GM19467 (cell line): ENCODE data around the gene FAM114A1.

Source experiments
- ATAC-seq: cut with Tn5 transposase; IDR thresholded peaks from one replicate; pipeline ENCODE4 v1.9.1; 2021; ENCODE audit warnings: mild to moderate bottlenecking, moderate library complexity; ENCODE audit not compliant: unreplicated experiment

The FAM114A1 gene

DNA sequence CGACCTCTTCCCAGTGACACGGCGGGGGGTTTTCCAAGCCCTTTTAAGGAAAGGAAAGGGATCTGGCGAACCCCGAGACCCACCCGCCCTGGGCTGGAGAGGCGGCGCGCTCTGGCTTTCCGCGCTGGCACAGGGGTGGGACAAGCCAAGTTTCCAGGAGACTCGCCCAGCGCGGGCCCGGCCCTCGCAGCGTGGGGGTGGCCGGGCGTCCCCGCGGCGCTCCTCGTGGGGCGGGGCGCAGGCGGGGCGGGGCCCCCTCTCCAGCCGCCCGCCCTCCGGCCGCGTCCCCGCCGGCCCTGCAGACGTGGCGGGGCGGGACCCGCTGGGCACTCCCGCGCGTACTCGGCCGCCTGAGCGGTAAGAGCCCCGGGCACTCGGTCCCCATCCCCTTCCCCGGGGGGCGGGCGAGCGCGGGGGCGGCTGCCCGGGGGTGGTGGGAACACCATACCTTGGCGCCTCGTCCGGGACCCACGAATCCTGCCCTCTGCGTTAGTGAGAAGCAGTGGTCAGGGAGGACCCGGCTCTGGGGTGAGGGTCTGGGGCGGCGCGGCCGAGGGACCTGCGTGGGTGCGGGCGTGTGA, at the start of gene FAM114A1:
Gene FAM114A1 (plus strand): TSS at position 329 of the 581 bp plus-strand sequence. CDS start 10,273 bp downstream, outside the sequence.
- peak; percentile 78 for ATAC-seq

DNA sequence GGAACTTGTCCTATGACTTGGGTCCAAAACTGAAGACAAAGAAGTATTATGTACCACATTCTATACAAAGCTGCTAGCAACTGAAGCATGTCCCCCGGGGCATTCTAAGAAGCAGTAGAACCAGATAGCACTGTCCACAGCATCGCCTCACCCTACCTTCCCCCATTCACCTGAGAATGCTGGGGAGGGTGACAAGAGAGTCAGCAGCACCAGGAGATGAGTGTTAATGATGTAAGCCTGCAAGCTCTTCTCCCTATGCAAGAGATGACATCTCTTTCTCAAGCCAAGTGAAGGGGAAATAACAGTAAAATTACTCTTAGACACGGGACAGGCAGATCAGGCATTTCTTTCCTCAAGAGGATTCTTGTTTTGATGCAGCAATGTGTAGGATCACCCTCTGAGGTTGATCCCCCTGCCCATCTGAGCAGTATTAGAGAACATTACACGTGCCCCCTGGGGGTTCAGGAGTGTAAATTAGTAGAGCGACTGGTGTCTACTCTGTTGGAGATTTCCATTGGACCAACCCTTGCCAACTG, 49.1 kb upstream of the FAM114A1 start:
- no peak for ATAC-seq

DNA sequence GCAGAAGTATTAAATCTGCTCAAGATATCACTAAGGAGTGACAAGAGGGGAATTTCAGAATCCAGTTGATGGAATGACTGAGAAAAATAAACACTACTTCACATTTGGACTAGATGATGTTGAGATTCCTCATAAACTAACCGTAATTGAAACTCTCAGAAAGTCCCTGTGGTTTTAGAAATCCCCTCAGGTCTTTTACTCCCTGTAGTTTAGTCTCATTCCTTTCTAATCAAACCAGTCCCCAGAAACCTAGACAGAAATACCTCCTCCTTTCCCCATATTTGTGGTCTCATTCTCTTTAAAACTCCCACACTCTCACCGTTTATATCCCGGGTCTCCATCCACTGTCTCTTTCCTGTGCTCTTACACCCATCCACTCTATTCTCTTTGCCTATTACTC, 48.0 kb upstream of the FAM114A1 start:
- no peak for ATAC-seq

GRCh38 chr4:38820329-38821061, 47.1 kb upstream of the FAM114A1 start:
- ATAC-seq, result peak; percentile 57

DNA sequence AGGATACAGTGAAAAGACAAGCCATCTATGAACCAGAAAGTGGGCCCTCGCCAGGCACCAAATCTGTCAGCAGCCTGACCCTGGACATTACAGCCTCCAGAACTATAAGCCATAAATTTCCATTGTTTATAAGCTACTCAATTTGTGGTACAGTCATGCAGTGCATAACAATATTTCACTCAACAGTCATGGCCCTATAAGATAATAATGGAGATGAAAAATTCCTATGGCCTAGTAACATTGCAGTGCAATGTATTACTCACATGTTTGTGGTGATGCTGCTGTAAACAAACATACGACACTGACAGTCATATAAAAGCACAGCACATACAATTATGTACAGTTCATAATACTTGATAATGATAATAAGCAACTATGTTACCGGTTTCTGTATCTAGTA, 45.9 kb upstream of the FAM114A1 start:
- no peak for ATAC-seq

GRCh38 chr4:38822748-38823303, 44.8 kb upstream of the FAM114A1 start:
- no peak for ATAC-seq

GRCh38 chr4:38823766-38824165, 43.8 kb upstream of the FAM114A1 start:
- no peak for ATAC-seq

- no peak for ATAC-seq
These were observed 38.4 kb upstream of the FAM114A1 start for GRCh38 chr4:38829237-38829636.

GRCh38 chr4:38831653-38832052, 36.0 kb upstream of the FAM114A1 start:
- ATAC-seq, result no peak

- no peak for ATAC-seq
These were observed 35.4 kb upstream of the FAM114A1 start for GRCh38 chr4:38832206-38832605.

DNA sequence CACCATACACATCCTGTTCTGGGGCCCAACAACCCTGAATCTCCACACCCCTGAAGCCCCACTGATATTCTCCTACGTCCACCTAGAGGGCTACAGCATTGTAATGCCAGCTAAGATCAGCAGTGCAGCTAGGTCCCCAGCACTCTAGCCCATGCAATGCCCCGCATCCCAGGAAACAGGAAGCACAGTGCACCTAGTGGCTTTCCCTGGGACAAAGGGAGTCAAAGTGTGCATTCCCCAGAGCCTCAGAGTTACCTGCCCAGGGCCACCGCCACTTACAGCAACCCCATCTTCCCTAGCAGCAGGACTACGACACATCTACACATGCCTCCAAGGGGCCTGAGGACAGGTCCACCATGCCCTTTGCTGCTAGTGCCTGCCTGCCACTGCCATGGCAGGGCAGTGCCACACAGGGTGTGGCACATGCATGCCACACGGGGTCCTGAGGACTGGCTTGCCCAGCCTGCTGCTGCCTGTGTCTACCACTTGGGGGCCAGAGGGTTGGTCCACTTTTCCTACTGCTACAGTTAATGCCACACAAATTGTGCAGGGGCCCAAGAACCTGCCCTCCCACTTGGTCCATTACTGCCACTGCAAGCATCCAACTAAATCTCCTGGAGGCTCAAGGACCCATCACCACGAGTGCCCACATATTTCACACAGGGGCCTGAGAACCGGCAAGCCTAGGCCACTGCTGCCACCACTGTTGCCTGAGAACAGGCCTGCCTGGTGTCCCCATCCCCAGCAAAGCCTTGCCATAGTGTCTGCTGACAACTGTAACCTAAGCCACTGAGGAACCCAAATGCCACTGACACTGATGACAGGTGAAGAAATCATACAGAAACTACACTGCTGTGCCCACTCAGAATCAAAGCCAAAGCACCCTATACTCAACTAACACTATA, 34.7 kb upstream of the FAM114A1 start:
- ATAC-seq, result no peak

DNA sequence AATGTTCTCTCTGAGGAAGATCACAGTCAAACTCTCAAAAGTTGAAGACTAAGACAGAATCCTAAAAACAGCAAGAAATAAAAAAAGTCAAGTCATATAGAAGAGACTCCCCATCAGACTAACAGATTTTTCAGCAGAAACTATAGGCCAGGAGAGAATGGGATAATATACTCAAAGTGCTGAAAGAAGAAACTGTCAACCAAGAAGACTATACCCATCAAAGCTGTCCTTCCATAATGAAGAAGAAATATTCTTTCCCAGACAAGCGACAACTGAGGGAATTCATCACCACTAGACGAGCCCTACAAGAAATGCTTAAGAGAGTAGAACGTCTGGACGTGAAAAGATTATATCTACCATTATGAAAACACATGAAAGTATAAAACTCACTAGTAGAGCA, 33.0 kb upstream of the FAM114A1 start:
- no peak for ATAC-seq

- ATAC-seq, result no peak
These were observed 30.3 kb upstream of the FAM114A1 start for GRCh38 chr4:38837334-38837733.

DNA sequence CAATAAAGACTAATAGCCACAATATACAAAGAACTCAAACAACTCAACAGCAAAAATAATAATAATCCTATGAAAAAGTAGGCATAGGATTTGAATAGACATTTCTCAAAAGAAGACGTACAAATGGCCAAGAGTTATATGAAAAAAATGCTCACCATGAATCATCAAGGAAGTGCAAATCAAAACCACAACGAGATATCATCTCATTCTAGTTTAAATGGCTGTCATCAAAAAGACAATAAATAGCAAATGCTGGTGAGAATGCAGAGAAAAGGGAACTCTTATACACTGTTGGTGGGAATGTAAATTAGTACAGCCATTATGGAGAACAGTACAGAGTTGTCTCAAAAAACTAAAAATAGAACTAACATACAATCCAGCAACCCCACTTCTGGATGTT, 29.8 kb upstream of the FAM114A1 start:
- no peak for ATAC-seq

DNA sequence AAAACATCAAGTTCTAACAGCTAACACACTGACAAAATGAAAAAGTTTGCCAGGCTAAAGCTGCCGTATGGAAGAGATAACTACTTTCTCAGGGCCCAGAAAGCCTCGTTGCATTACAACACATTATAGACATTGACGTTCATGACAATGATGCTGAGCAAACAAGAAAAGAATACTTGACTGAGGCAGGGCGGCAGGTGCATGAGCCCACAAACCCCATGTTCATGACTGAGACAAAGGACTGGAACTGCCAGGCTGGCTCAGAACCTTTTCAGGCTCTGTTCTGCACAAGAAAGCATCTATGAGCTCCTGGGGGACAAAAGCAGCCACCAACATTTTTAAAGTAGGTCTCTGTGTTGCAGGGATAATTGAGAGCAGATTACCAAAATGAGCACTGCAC, 24.6 kb upstream of the FAM114A1 start:
- ATAC-seq, result no peak

DNA sequence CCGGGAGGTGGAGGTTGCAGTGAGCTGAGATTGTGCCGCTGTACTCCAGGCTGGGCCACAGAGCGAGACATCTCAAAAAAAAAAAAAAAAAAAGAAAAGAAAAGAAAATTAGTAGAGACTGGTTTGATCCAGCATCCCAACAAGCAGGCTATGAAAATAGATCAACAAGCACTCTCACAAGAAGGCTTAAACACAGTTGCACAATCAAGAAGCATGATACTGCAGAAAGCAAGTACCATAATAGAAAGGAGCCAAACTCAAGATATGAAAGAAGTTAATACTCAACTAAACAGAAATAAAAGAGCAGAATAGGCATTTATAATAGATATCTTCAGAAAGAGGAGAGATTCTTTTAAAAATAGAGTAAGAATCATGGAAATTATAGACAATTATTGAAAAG, 21.6 kb upstream of the FAM114A1 start:
- no peak for ATAC-seq

- ATAC-seq, result no peak
These were observed 12.1 kb upstream of the FAM114A1 start for GRCh38 chr4:38855466-38855865.

GRCh38 chr4:38856046-38856445, 11.6 kb upstream of the FAM114A1 start:
- ATAC-seq, result no peak

DNA sequence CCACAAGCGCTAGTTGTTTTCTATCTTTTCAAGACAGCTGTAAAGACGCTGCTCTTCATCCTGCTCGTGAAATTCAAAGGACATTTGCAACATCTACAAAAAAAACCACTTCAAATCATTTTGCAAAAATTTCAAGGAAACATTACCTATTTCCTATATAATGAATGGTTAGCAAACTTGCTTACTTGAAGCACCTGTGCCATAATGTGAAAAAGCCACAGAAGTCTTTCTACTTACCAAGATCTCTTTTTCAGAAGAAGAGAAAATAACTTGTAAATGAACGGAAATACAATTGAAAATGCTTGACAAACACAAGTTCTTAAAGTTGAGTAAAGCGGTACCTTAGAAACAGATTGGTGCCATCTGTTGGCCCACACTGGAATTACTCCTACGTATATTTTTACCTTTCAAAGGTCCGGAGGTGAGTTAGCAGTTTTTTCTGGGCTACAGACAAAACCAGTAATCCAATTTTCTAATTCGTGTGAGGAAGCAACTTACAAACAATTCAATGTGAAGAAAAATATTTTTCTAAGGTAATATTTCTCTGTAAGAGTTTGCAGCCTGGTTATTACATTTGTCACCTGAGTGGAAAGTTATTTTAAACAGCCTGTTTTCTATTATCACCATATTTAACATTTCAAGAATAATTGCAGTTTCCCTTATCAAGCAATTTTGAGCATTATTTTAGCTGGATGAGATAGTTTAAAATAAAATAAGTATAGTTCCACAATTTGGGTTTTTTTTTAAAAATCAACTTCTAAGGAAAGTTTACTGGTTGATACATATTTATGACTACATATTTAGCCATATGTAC, 10.9 kb upstream of the FAM114A1 start, which contains the start of gene TLR6:
Gene TLR6 (minus strand): TSS at position 294 of the 814 bp plus-strand sequence. CDS start 27,344 bp downstream, outside the sequence.
- no peak for ATAC-seq
